OCI-LY3 (cell line): ENCODE results near the gene KRTAP10-9.

ENCODE experiments used
- CTCF ChIP-seq: fragments of 200-600, 300-600 bp; sonication (generic); IDR thresholded peaks from 2 replicates; pipeline ENCODE4 v1.5.1; 2014; ENCODE audit warnings: antibody characterized with exemption, low read length, low read depth
- EZH2phosphoT487 ChIP-seq: fragments of 200-600 bp; shearing (Covaris generic); IDR thresholded peaks from 2 replicates; pipeline ENCODE4 v1.6.1; 2018; ENCODE audit warnings: antibody characterized with exemption, mixed run types, low read depth

- no peak for TF ChIP-seq CTCF
- no peak for TF ChIP-seq EZH2phosphoT487
Observed at GRCh38 chr21:44649521-44650100, 22.7 kb downstream of the KRTAP10-9 start.
